Suppressor macrophage (primary cell): ENCODE measurements around the gene MYL1.

Experiments used
- DNase-seq, 4 experiments: peaks; one replicate each; pipeline ENCODE4 v3.0.0-alpha.2; 2020 to 2022

The MYL1 gene

GRCh38 chr2:210264282-210264681, 50.7 kb downstream of the MYL1 start:
- DNase-seq: no peak

GRCh38 chr2:210263841-210264240, 51.1 kb downstream of the MYL1 start:
- DNase-seq: no peak

- DNase-seq: no peak
Measured at GRCh38 chr2:210262036-210262435, 52.9 kb downstream of the MYL1 start.

- DNase-seq: no peak
Measured at GRCh38 chr2:210259687-210260086, 55.3 kb downstream of the MYL1 start.

- DNase-seq: no peak
Measured at GRCh38 chr2:210252699-210253606, 62.0 kb downstream of the MYL1 start.

DNA sequence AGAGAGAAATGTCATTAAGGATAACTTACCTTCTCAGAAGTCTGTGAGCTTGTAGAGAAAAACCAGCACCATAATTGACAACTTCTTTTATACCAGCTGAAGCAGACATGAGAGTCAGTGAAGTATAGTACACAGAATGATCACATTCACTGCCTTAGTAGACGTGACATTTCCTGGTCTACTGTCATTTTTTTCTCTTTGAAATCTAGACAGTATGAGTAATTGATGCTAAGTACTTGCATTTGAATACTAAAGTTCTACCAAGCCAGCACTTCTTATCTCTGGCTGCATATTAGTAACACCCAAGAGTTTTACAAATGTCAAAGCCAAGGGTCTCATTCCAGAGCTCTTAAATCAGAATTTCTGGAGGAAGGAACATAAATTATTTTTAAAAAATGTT, 64.4 kb downstream of the MYL1 start:
- no peak for DNase-seq
